Measurements from ENCODE around the gene SAFB.
A peak's percentile ranks its signal among the peaks of the same experiment; 100 is the strongest.

Gene SAFB

GRCh38 chr19:5622465-5623396 is at the start of gene SAFB, which contains the start of gene SAFB2:
SAFB (plus strand) TSS chr19:5623083; CDS start chr19:5623206, 123 bp downstream.
SAFB2 (minus strand) TSS chr19:5622776; CDS start chr19:5622715, 61 bp downstream.
- DNase-seq, result peak; percentile 100

- no peak for DNase-seq
Measured at GRCh38 chr19:5575590-5575989, 47.3 kb upstream of the SAFB start.

GRCh38 chr19:5578097-5578846 is 44.6 kb upstream of the SAFB start:
- peak; percentile 66 for DNase-seq

GRCh38 chr19:5579286-5579685 is 43.6 kb upstream of the SAFB start:
- no peak for DNase-seq

- DNase-seq, result no peak
Measured at GRCh38 chr19:5579697-5580096, 43.2 kb upstream of the SAFB start.

- no peak for DNase-seq
Measured at GRCh38 chr19:5580161-5580571, 42.7 kb upstream of the SAFB start.

GRCh38 chr19:5585461-5586299 is 37.2 kb upstream of the SAFB start:
- peak; percentile 47 for DNase-seq

- DNase-seq, result no peak
Measured at GRCh38 chr19:5586300-5587070, 36.4 kb upstream of the SAFB start.

- DNase-seq, result no peak
Measured at GRCh38 chr19:5587071-5587455, 35.8 kb upstream of the SAFB start.

- DNase-seq, result no peak
Measured at GRCh38 chr19:5587661-5588060, 35.2 kb upstream of the SAFB start.

- no peak for DNase-seq
Measured at GRCh38 chr19:5588441-5588840, 34.4 kb upstream of the SAFB start.

GRCh38 chr19:5588906-5589676 is 33.8 kb upstream of the SAFB start:
- no peak for DNase-seq

GRCh38 chr19:5590151-5590864 is 32.6 kb upstream of the SAFB start:
- DNase-seq, result no peak

GRCh38 chr19:5590865-5591154 is 32.1 kb upstream of the SAFB start:
- DNase-seq, result no peak

GRCh38 chr19:5591476-5591875 is 31.4 kb upstream of the SAFB start:
- no peak for DNase-seq

- no peak for DNase-seq
Measured at GRCh38 chr19:5592531-5593342, 30.1 kb upstream of the SAFB start.

- no peak for DNase-seq
Measured at GRCh38 chr19:5593343-5594255, 29.3 kb upstream of the SAFB start.

GRCh38 chr19:5594521-5594950 is 28.3 kb upstream of the SAFB start:
- DNase-seq, result no peak

GRCh38 chr19:5595129-5595528 is 27.8 kb upstream of the SAFB start:
- DNase-seq, result no peak
